Neural cell (in vitro differentiated cells): ENCODE results near the gene AQP4. TPM values are rescaled to one million over a fixed set of nuclear protein-coding genes. Genes with fewer than 3 reads are reported as not detected.

Experiments used
- H2AFZ ChIP-seq: fragments of 200-600, 300-800 bp; sonication (generic), shearing (Covaris generic); 2 replicates; pipeline ENCODE4 v1.6.0; 2014; ENCODE audit warnings: low read depth, mild to moderate bottlenecking, antibody characterized with exemption, low read length, moderate library complexity
- H3F3A ChIP-seq: fragments of 200-600 bp; shearing (Covaris generic); 2 replicates; pipeline ENCODE4 v1.6.1; 2016; ENCODE audit warnings: mild to moderate bottlenecking, moderate library complexity, mixed read lengths, antibody characterized with exemption, low read length; ENCODE audit not compliant: insufficient read depth, poor library complexity, severe bottlenecking
- H3K27ac ChIP-seq: fragments of 200-600, 300-800 bp; sonication (generic), shearing (Covaris generic); 2 replicates; pipeline ENCODE4 v1.5.1; 2014; ENCODE audit warnings: mild to moderate bottlenecking, low read length, moderate library complexity
- H3K27me3 ChIP-seq: fragments of 300-800, 200-600 bp; sonication (generic), shearing (Covaris generic); 2 replicates; pipeline ENCODE4 v1.6.0; 2014; ENCODE audit warnings: mild to moderate bottlenecking, low read depth, low read length, moderate library complexity; ENCODE audit not compliant: insufficient read depth
- H3K36me3 ChIP-seq: fragments of 300-800, 200-600 bp; sonication (generic), shearing (Covaris generic); 2 replicates; pipeline ENCODE4 v1.5.1; 2014; ENCODE audit warnings: mild to moderate bottlenecking, antibody characterized with exemption, low read length, moderate library complexity; ENCODE audit not compliant: insufficient read depth
- H3K4me2 ChIP-seq: fragments of 300-800, 200-600 bp; sonication (generic), shearing (Covaris generic); 2 replicates; pipeline ENCODE4 v1.6.0; 2014; ENCODE audit warnings: mild to moderate bottlenecking, low read length
- H3K4me3 ChIP-seq: fragments of 300-800, 200-600 bp; sonication (generic), shearing (Covaris generic); 2 replicates; pipeline ENCODE4 v1.5.1; 2014; ENCODE audit warnings: mild to moderate bottlenecking, low read length, moderate library complexity
- H3K79me2 ChIP-seq: fragments of 200-600 bp; shearing (Covaris generic); replicated peaks from 2 replicates; pipeline ENCODE4 v1.6.0; 2014; ENCODE audit warnings: mild to moderate bottlenecking, low read length, moderate library complexity; ENCODE audit not compliant: insufficient read depth
- H3K9ac ChIP-seq: fragments of 300-800, 200-600 bp; sonication (generic), shearing (Covaris generic); 2 replicates; pipeline ENCODE4 v1.6.1; 2016; ENCODE audit warnings: mild to moderate bottlenecking, low read length, mixed read lengths
- H3K9me2 ChIP-seq: fragments of 200-600 bp; shearing (Covaris generic); 2 replicates; pipeline ENCODE4 v1.6.1; 2016; ENCODE audit warnings: mild to moderate bottlenecking, low read length, mixed read lengths; ENCODE audit not compliant: insufficient read depth
- H3K9me3 ChIP-seq: fragments of 200-600, 300-800 bp; sonication (generic), shearing (Covaris generic); 2 replicates; pipeline ENCODE4 v1.6.1; 2016; ENCODE audit warnings: mild to moderate bottlenecking, mixed run types, low read length, moderate library complexity, mixed read lengths
- H4K20me1 ChIP-seq: fragments of 200-600 bp; shearing (Covaris generic); 2 replicates; pipeline ENCODE4 v1.6.1; 2016; ENCODE audit warnings: mild to moderate bottlenecking, mixed run types; ENCODE audit not compliant: insufficient read depth
- CTCF ChIP-seq: fragments of 450-650 bp; IDR thresholded peaks from 2 replicates; pipeline ENCODE4 v1.5.1; 2014; ENCODE audit warnings: antibody characterized with exemption, mild to moderate bottlenecking, moderate library complexity; ENCODE audit not compliant: poor library complexity, severe bottlenecking
- EP300 ChIP-seq: fragments of 450-650 bp; conservative IDR thresholded peaks from 2 replicates; pipeline ENCODE4 v1.6.1; 2014; ENCODE audit warnings: antibody characterized with exemption, mild to moderate bottlenecking, moderate library complexity; ENCODE audit not compliant: poor library complexity, severe bottlenecking
- EZH2 ChIP-seq: fragments of 200-600, 300-800 bp; shearing (Covaris generic), sonication (generic); IDR thresholded peaks from 2 replicates; pipeline ENCODE4 v1.6.1; 2014; ENCODE audit warnings: antibody characterized with exemption, low read length, borderline replicate concordance, mild to moderate bottlenecking; ENCODE audit not compliant: insufficient read depth, poor library complexity, severe bottlenecking
- MXI1 ChIP-seq: fragments of 450-650 bp; conservative IDR thresholded peaks from 2 replicates; pipeline ENCODE4 v1.6.1; 2014; ENCODE audit warnings: antibody characterized with exemption, mild to moderate bottlenecking; ENCODE audit not compliant: poor library complexity, severe bottlenecking
- POLR2AphosphoS5 ChIP-seq: IDR thresholded peaks from 2 replicates; pipeline ENCODE4 v1.6.1; 2012
- RAD21 ChIP-seq: fragments of 450-650 bp; conservative IDR thresholded peaks from 2 replicates; pipeline ENCODE4 v1.6.1; 2014; ENCODE audit warnings: antibody characterized with exemption, mild to moderate bottlenecking, moderate library complexity
- REST ChIP-seq: IDR thresholded peaks from 2 replicates; pipeline ENCODE4 v1.6.1; 2012; ENCODE audit warnings: borderline replicate concordance
- SMC3 ChIP-seq: fragments of 450-650 bp; conservative IDR thresholded peaks from 2 replicates; pipeline ENCODE4 v1.6.1; 2014; ENCODE audit warnings: antibody characterized with exemption, mild to moderate bottlenecking, moderate library complexity; ENCODE audit not compliant: poor library complexity
- TAF1 ChIP-seq: IDR thresholded peaks from 2 replicates; pipeline ENCODE4 v1.6.1; 2012; ENCODE audit warnings: low read depth
- polyA plus RNA-seq: library from polyadenylated mRNA; depleted of rRNA; stranded (reverse); fragments of >200 nt; gene quantifications from 2 replicates; pipeline ENCODE4 v1.2.3, GENCODE V29; 2014

The AQP4 gene
- polyA plus RNA-seq, 1 donor from 2014 or later = 0.24 TPM

GRCh38 chr18:26863921-26864497 lies 1.5 kb downstream of the AQP4 start:
- H3K27ac ChIP-seq = no peak overlapping the region
- no peaks in the 10 kb centered on the region for H3K9me3 ChIP-seq
- TF ChIP-seq CTCF (no peak), REST (no peak), SMC3 (no peak), TAF1 (no peak), EZH2 (no peak), POLR2AphosphoS5 (no peak), EP300 (no peak), MXI1 (no peak), RAD21 (no peak)
- H3K9ac ChIP-seq = no peak overlapping the region
- no peaks in the 10 kb centered on the region for H4K20me1 ChIP-seq
- no peak overlapping the region for H3K4me2 ChIP-seq
- no peaks in the 10 kb centered on the region for H3K36me3 ChIP-seq
- H3K27me3 ChIP-seq = peaks cover 16% of the 10 kb centered on the region
- H2AFZ ChIP-seq = no peak overlapping the region
- H3F3A ChIP-seq = no peaks in the 10 kb centered on the region
- H3K4me3 ChIP-seq = no peak overlapping the region
- no peaks in the 10 kb centered on the region for H3K9me2 ChIP-seq
- no peaks in the 10 kb centered on the region for H3K79me2 ChIP-seq

- Histone ChIP-seq H3K27me3 (peaks cover 16% of the 10 kb centered on the region), H4K20me1 (no peaks in the 10 kb centered on the region), H3K79me2 (no peaks in the 10 kb centered on the region), H3K27ac (no peak overlapping the region), H3K9me3 (no peaks in the 10 kb centered on the region), H3K4me3 (peak overlapping the region; percentile 49), H3F3A (no peaks in the 10 kb centered on the region), H3K9ac (no peak overlapping the region), H3K9me2 (no peaks in the 10 kb centered on the region), H2AFZ (no peak overlapping the region), H3K36me3 (no peaks in the 10 kb centered on the region), H3K4me2 (no peak overlapping the region)
- TF ChIP-seq RAD21 = no peak
Measured at GRCh38 chr18:26863122-26863879, 2.2 kb downstream of the AQP4 start.
